Germinal center (tissue), 1 donor: ENCODE results near the gene ARHGEF37.

Experiments used
- DNase-seq: peaks from one replicate; pipeline ENCODE4 v3.0.0; 2012; ENCODE audit warnings: mixed read lengths, low spot score

Gene ARHGEF37

GRCh38 chr5:149675610-149676201, 94.4 kb downstream of the ARHGEF37 start:
- DNase-seq: no peak

- no peak for DNase-seq
These were observed 96.4 kb downstream of the ARHGEF37 start for GRCh38 chr5:149677731-149678130.

GRCh38 chr5:149679876-149680809, 98.8 kb downstream of the ARHGEF37 start:
- DNase-seq: peak; percentile 33

- peak; percentile 84 for DNase-seq
These were observed 99.5 kb downstream of the ARHGEF37 start for GRCh38 chr5:149680810-149681221.

- no peak for DNase-seq
These were observed 100.0 kb downstream of the ARHGEF37 start for GRCh38 chr5:149681252-149681651.

GRCh38 chr5:149681922-149682321, 100.6 kb downstream of the ARHGEF37 start:
- DNase-seq: no peak

GRCh38 chr5:149682532-149683075, 101.3 kb downstream of the ARHGEF37 start:
- peak; percentile 22 for DNase-seq

GRCh38 chr5:149683964-149684363, 102.7 kb downstream of the ARHGEF37 start:
- no peak for DNase-seq

- DNase-seq: no peak
These were observed 103.1 kb downstream of the ARHGEF37 start for GRCh38 chr5:149684371-149684770.
